ENCODE results near the gene ACSS1. TPM values are rescaled to one million over a fixed set of nuclear protein-coding genes. Genes with fewer than 3 reads are reported as not detected.

Gene ACSS1
- total and polyA plus RNA-seq, 2 experiments from 2014 or later: 1.3 to 4.1 TPM

- TF ChIP-seq, protein P1, sequence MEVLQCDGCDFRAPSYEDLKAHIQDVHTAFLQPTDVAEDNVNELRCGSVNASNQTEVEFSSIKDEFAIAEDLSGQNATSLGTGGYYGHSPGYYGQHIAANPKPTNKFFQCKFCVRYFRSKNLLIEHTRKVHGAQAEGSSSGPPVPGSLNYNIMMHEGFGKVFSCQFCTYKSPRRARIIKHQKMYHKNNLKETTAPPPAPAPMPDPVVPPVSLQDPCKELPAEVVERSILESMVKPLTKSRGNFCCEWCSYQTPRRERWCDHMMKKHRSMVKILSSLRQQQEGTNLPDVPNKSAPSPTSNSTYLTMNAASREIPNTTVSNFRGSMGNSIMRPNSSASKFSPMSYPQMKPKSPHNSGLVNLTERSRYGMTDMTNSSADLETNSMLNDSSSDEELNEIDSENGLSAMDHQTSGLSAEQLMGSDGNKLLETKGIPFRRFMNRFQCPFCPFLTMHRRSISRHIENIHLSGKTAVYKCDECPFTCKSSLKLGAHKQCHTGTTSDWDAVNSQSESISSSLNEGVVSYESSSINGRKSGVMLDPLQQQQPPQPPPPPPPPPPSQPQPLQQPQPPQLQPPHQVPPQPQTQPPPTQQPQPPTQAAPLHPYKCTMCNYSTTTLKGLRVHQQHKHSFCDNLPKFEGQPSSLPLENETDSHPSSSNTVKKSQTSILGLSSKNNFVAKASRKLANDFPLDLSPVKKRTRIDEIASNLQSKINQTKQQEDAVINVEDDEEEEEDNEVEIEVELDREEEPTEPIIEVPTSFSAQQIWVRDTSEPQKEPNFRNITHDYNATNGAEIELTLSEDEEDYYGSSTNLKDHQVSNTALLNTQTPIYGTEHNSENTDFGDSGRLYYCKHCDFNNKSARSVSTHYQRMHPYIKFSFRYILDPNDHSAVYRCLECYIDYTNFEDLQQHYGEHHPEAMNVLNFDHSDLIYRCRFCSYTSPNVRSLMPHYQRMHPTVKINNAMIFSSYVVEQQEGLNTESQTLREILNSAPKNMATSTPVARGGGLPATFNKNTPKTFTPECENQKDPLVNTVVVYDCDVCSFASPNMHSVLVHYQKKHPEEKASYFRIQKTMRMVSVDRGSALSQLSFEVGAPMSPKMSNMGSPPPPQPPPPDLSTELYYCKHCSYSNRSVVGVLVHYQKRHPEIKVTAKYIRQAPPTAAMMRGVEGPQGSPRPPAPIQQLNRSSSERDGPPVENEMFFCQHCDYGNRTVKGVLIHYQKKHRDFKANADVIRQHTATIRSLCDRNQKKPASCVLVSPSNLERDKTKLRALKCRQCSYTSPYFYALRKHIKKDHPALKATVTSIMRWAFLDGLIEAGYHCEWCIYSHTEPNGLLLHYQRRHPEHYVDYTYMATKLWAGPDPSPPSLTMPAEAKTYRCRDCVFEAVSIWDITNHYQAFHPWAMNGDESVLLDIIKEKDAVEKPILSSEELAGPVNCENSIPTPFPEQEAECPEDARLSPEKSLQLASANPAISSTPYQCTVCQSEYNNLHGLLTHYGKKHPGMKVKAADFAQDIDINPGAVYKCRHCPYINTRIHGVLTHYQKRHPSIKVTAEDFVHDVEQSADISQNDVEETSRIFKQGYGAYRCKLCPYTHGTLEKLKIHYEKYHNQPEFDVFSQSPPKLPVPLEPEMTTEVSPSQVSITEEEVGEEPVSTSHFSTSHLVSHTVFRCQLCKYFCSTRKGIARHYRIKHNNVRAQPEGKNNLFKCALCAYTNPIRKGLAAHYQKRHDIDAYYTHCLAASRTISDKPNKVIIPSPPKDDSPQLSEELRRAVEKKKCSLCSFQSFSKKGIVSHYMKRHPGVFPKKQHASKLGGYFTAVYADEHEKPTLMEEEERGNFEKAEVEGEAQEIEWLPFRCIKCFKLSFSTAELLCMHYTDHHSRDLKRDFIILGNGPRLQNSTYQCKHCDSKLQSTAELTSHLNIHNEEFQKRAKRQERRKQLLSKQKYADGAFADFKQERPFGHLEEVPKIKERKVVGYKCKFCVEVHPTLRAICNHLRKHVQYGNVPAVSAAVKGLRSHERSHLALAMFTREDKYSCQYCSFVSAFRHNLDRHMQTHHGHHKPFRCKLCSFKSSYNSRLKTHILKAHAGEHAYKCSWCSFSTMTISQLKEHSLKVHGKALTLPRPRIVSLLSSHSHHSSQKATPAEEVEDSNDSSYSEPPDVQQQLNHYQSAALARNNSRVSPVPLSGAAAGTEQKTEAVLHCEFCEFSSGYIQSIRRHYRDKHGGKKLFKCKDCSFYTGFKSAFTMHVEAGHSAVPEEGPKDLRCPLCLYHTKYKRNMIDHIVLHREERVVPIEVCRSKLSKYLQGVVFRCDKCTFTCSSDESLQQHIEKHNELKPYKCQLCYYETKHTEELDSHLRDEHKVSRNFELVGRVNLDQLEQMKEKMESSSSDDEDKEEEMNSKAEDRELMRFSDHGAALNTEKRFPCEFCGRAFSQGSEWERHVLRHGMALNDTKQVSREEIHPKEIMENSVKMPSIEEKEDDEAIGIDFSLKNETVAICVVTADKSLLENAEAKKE (CRISPR knock-in tag; IDR thresholded peaks at IDR 0.05): no peak
- TF ChIP-seq EZH2phosphoT487 (IDR thresholded peaks at IDR 0.05; ENCODE audit: unreplicated experiment): no peak
- no peak for TF ChIP-seq ZNF114 (CRISPR knock-in tag; IDR thresholded peaks at IDR 0.05)
- TF ChIP-seq POLR2AphosphoS5 (IDR thresholded peaks at IDR 0.05; ENCODE audit: low read depth): no peak
- no peak for TF ChIP-seq NANOG (IDR thresholded peaks at IDR 0.05; ENCODE audit: borderline replicate concordance)
- TF ChIP-seq STAT1 (IDR thresholded peaks at IDR 0.05; ENCODE audit: unreplicated experiment): no peak
These were observed 59.8 kb downstream of the ACSS1 start (continued) for GRCh38 chr20:24998121-24998520.

DNA sequence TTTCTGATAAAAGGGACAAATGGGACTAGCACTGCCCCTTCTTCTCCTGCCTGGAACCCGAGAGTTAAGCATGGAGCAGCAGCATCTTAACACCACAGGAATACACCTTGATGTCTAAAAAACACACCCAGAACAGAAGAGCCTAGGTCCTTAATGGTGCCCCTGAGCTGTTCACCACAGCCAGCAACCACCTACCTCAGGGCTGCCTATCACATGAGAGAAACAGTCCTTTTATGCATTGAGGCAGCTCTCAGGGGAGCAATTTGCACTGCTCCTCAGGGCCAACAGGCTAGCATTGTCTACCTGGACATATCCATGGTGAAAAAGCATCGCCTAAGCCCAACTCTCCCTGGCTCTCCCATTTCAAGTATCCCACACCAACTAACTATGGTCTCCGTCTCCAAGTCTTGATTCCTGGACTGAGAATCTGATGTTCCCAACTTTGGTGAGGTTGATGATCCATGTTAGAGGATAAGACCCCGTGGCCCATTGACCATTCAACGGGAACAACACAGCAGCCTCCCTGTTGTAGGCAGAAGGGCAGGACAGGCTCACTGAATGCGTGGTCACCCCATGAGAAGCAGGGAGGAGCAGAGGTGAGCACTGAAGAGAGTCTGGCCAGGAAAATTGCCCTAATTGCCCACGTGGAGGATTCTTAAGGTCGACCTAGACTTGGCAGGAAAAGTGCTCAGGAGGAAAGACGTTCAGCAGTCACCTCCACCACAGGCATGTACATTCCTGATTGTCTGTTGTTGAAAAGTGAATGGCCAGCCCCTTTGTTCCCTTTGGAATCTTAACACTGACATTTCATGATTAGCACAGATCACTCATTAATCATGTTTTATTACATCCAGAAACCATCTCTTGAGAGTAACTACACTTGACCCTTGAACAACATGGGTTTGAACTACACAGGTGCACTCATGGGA, 61.2 kb downstream of the ACSS1 start:
- H3K4me1 Mint-ChIP-seq: peaks cover 18% of the 10 kb centered on the region; the same call in 2 of the 3 replicates
- no peak overlapping the region for H3K4me3 Mint-ChIP-seq
- H3K4me2 ChIP-seq: no peak overlapping the region
- H3K36me3 ChIP-seq (ENCODE audit: insufficient read depth): no peaks in the 10 kb centered on the region
- no peaks in the 10 kb centered on the region for H3K9me2 ChIP-seq (ENCODE audit: insufficient read depth)
- no peaks in the 10 kb centered on the region; the same call in 2 of the 3 replicates for H3K9me3 Mint-ChIP-seq
- no peaks in the 10 kb centered on the region for H3F3A ChIP-seq (replicated peaks; ENCODE audit: low read depth)
- ATAC-seq (no peak), DNase-seq (ENCODE audit: low spot score) (no peak)
- no peak overlapping the region for H2AFZ ChIP-seq
- no peak overlapping the region for H3K4me3 ChIP-seq
- no peaks in the 10 kb centered on the region; the same call in 2 of the 3 replicates for H3K36me3 Mint-ChIP-seq (ENCODE audit: low read depth)
- peaks cover 8% of the 10 kb centered on the region; the same call in 1 of the 2 replicates for H3K4me1 ChIP-seq (ENCODE audit: insufficient read depth)
- peaks cover 11% of the 10 kb centered on the region for H3K27me3 Mint-ChIP-seq (ENCODE audit: insufficient read depth, low read depth, poor library complexity)
- H4K20me1 ChIP-seq (replicated peaks; ENCODE audit: insufficient read depth): no peaks in the 10 kb centered on the region
- no peaks in the 10 kb centered on the region for H3K27me3 ChIP-seq (ENCODE audit: insufficient read depth)
- H3K27ac ChIP-seq (ENCODE audit: low read depth): no peak overlapping the region
- peaks cover 5% of the 10 kb centered on the region for H3K79me2 ChIP-seq (replicated peaks; ENCODE audit: insufficient read depth)
- H3K27ac Mint-ChIP-seq: no peak overlapping the region
- no peak for TF ChIP-seq EZH2 (IDR thresholded peaks at IDR 0.05; ENCODE audit: low read depth, unreplicated experiment)
- no peak for TF ChIP-seq STAT1 (IDR thresholded peaks at IDR 0.05; ENCODE audit: unreplicated experiment)
- TF ChIP-seq, protein P1 (CRISPR knock-in tag; IDR thresholded peaks at IDR 0.05): no peak
